SKM-1 treated with dmso at 0.1 percent for 144 hours (cell line): ENCODE results near the gene PFKL.

Experiments
- DNase-seq: peaks from one replicate; lab custom pipeline; 2025; ENCODE audit not compliant: unreplicated experiment; lab: John Stamatoyannopoulos, UW

PFKL gene

GRCh38 chr21:44326716-44327602 lies 27.1 kb downstream of the PFKL start:
- no peak for DNase-seq

- DNase-seq = no peak
Observed at GRCh38 chr21:44327603-44327974, 27.7 kb downstream of the PFKL start.

GRCh38 chr21:44328242-44328895 lies 28.5 kb downstream of the PFKL start:
- no peak for DNase-seq

- no peak for DNase-seq
Observed at GRCh38 chr21:44329086-44329889, 29.4 kb downstream of the PFKL start.

GRCh38 chr21:44329971-44330681 lies 30.3 kb downstream of the PFKL start:
- DNase-seq = no peak

GRCh38 chr21:44330698-44331097 lies 30.8 kb downstream of the PFKL start:
- no peak for DNase-seq

- no peak for DNase-seq
Observed at GRCh38 chr21:44331209-44331608, 31.4 kb downstream of the PFKL start.

GRCh38 chr21:44331650-44332307 lies 31.9 kb downstream of the PFKL start:
- DNase-seq = no peak

- no peak for DNase-seq
Observed at GRCh38 chr21:44332383-44332782, 32.5 kb downstream of the PFKL start.

- no peak for DNase-seq
Observed at GRCh38 chr21:44332965-44333364, 33.1 kb downstream of the PFKL start.

- DNase-seq = no peak
Observed at GRCh38 chr21:44333509-44334328, 33.9 kb downstream of the PFKL start.

- DNase-seq = no peak
Observed at GRCh38 chr21:44334329-44335030, 34.6 kb downstream of the PFKL start.

GRCh38 chr21:44335266-44336059 lies 35.6 kb downstream of the PFKL start:
- DNase-seq = no peak

GRCh38 chr21:44337449-44337848 lies 37.6 kb downstream of the PFKL start:
- no peak for DNase-seq

GRCh38 chr21:44337941-44338895 lies 38.4 kb downstream of the PFKL start:
- DNase-seq = no peak

GRCh38 chr21:44338971-44339910 lies 39.4 kb downstream of the PFKL start, which contains the start of gene CFAP410:
CFAP410 (minus strand) TSS chr21:44339390; CDS start chr21:44339194, 196 bp downstream.
- DNase-seq = peak; percentile 87
